Stimulated activated memory B cell treated with anti-CD40 and anti-IgM and Interleukin-4, amounts not matched to agents 10 μg/mL and 1 μg/mL and 100 μg/mL, for 72 hours (primary cell): ENCODE measurements around the gene PAX5.
A peak's percentile ranks its signal among the peaks of the same experiment; 100 is the strongest.

Experiments used
- ATAC-seq: fragments of 150-1000 bp; cut with Tn5 transposase; 2 replicates; pipeline ENCODE4 v1.10.0; 2021
- H3K27ac Mint-ChIP-seq: one replicate; pipeline ENCODE4 v1.8.0; 2022; ENCODE audit warnings: mild to moderate bottlenecking, mixed read lengths
- H3K27me3 Mint-ChIP-seq: one replicate; pipeline ENCODE4 v1.8.0; 2022; ENCODE audit warnings: mixed read lengths
- H3K36me3 Mint-ChIP-seq: one replicate; pipeline ENCODE4 v1.8.0; 2022; ENCODE audit warnings: mixed read lengths
- H3K4me1 Mint-ChIP-seq: one replicate; pipeline ENCODE4 v1.8.0; 2022; ENCODE audit warnings: mixed read lengths
- H3K4me3 Mint-ChIP-seq: one replicate; pipeline ENCODE4 v1.8.0; 2022; ENCODE audit warnings: mild to moderate bottlenecking, moderate library complexity, mixed read lengths
- H3K9me3 Mint-ChIP-seq: one replicate; pipeline ENCODE4 v1.8.0; 2022; ENCODE audit warnings: mixed read lengths

The PAX5 gene

DNA sequence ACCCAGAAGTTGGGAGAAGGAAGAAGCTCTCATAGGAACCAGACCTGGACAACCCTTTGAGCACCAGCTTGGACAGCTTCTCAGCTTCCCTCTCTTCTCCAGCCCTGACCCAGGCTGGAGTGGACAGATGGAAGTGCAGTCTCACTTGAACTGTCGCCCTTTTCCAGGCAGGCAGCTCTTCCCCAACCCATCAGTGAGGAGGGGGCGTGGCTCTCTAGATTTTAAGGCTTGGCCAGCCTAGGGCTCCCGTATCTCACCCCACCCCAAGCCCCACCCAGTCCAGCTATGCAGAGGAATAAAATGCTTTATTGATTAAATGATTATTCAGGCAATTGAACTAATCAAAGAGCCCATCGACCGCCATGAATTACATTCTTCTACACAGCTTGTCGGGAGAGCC lies 2.2 kb downstream of the PAX5 start:
- H3K9me3 Mint-ChIP-seq, result no peaks in the 10 kb centered on the region
- peaks cover 74% of the 10 kb centered on the region for H3K4me1 Mint-ChIP-seq
- peak overlapping the region; percentile 92 for H3K4me3 Mint-ChIP-seq
- H3K27me3 Mint-ChIP-seq, result no peaks in the 10 kb centered on the region
- H3K36me3 Mint-ChIP-seq, result peaks cover 11% of the 10 kb centered on the region
- H3K27ac Mint-ChIP-seq, result peak overlapping the region; percentile 96
- ATAC-seq, result no peak

GRCh38 chr9:37031081-37031480 lies 3.0 kb downstream of the PAX5 start:
- H3K4me3 Mint-ChIP-seq, result peak overlapping the region; percentile 92
- H3K27ac Mint-ChIP-seq, result peak overlapping the region; percentile 96
- peaks cover 71% of the 10 kb centered on the region for H3K4me1 Mint-ChIP-seq
- ATAC-seq, result no peak
- H3K27me3 Mint-ChIP-seq, result no peaks in the 10 kb centered on the region
- no peaks in the 10 kb centered on the region for H3K9me3 Mint-ChIP-seq
- peaks cover 11% of the 10 kb centered on the region for H3K36me3 Mint-ChIP-seq

- ATAC-seq, result no peak
- H3K9me3 Mint-ChIP-seq, result no peaks in the 10 kb centered on the region
- peaks cover 70% of the 10 kb centered on the region for H3K4me1 Mint-ChIP-seq
- peak overlapping the region; percentile 96 for H3K27ac Mint-ChIP-seq
- H3K27me3 Mint-ChIP-seq, result no peaks in the 10 kb centered on the region
- peaks cover 12% of the 10 kb centered on the region for H3K36me3 Mint-ChIP-seq
- peak overlapping the region; percentile 92 for H3K4me3 Mint-ChIP-seq
Observed at GRCh38 chr9:37030611-37030939, 3.5 kb downstream of the PAX5 start.

DNA sequence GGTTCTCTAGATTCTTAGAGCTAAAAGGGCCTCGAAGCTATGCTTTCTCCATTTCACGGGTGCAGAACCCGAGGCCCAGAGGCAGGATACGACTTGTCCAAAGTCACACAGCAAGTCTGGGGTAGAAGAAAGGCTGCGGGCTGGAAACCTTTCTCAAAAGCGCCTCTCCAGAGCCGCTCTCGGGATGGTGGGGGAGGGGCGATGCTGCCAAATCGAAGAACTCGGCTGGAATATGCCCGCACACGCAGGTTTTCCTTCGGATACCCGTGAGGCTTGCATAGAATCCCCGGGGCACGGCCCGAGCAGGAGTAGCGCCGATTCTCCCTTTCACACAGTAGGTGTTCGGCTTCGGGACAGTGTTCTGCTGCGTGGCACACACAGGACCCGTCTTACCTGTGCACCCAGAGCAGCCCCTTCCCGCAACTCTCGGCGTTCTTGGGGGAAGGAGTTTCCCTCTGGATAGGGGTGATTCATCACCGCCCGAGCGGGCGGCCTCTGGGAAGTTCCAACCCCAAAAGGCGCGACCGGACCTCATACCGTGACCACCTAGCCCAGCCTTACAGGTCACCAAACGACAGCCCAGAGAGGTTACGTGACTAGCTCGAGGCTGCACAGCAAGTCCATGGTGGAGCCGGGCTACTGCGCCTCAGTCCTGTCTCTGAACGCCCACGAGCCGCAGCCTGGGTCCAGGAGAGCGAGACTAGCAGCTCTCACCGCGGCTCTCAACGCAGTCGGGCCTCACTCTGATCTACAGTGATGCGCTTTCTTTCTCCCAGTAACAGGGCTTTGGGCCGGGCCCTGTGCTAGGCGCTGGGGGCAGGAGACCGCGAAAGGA lies 4.1 kb downstream of the PAX5 start:
- peaks cover 65% of the 10 kb centered on the region for H3K4me1 Mint-ChIP-seq

DNA sequence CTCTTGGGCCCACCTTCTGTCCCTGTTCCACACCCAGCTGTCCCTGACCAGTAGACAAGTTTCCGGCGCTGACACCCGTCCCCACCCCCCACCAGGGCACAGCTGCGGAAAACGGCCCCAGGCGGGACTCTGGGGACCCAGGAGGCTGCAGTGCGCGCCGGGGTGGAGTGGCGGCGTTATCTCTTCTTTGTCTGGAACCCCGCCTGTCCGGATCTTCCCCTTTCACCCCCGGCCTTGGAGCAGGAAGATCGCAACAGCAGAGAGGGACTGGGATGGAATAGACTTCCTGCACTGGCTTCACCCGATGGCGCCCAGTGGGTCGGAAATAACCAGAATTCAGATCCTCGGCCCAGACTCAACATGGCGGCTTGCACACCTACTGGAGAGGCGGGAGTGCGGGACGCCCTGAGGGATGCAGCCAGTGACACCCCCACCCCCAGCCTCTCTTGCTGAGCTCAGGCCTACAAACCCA lies 4.7 kb downstream of the PAX5 start:
- H3K4me3 Mint-ChIP-seq, result peak overlapping the region; percentile 92
- ATAC-seq, result no peak
- peak overlapping the region; percentile 96 for H3K27ac Mint-ChIP-seq
- no peaks in the 10 kb centered on the region for H3K9me3 Mint-ChIP-seq
- H3K27me3 Mint-ChIP-seq, result no peaks in the 10 kb centered on the region
- peaks cover 22% of the 10 kb centered on the region for H3K36me3 Mint-ChIP-seq
- H3K4me1 Mint-ChIP-seq, result peaks cover 65% of the 10 kb centered on the region

More for the DNA sequence above, 4.1 kb downstream of the PAX5 start:
- H3K4me3 Mint-ChIP-seq, result peak overlapping the region; percentile 92
- H3K27ac Mint-ChIP-seq, result peak overlapping the region; percentile 96
- no peaks in the 10 kb centered on the region for H3K27me3 Mint-ChIP-seq
- H3K36me3 Mint-ChIP-seq, result peaks cover 16% of the 10 kb centered on the region
- no peak for ATAC-seq
- no peaks in the 10 kb centered on the region for H3K9me3 Mint-ChIP-seq

GRCh38 chr9:37028420-37029031 lies 5.5 kb downstream of the PAX5 start:
- Mint-ChIP-seq H3K36me3 (peaks cover 29% of the 10 kb centered on the region), H3K9me3 (no peaks in the 10 kb centered on the region), H3K27me3 (no peaks in the 10 kb centered on the region), H3K4me3 (peak overlapping the region; percentile 92), H3K27ac (peak overlapping the region; percentile 96), H3K4me1 (peaks cover 73% of the 10 kb centered on the region)
- no peak for ATAC-seq

- Mint-ChIP-seq H3K36me3 (peaks cover 36% of the 10 kb centered on the region), H3K4me3 (peak overlapping the region; percentile 92), H3K4me1 (peaks cover 79% of the 10 kb centered on the region), H3K27ac (peak overlapping the region; percentile 96), H3K27me3 (no peaks in the 10 kb centered on the region), H3K9me3 (no peaks in the 10 kb centered on the region)
- ATAC-seq, result peak; percentile 97
Observed at GRCh38 chr9:37027582-37028419, 6.3 kb downstream of the PAX5 start.

- H3K4me1 Mint-ChIP-seq, result peaks cover 79% of the 10 kb centered on the region
- H3K9me3 Mint-ChIP-seq, result no peaks in the 10 kb centered on the region
- H3K27ac Mint-ChIP-seq, result peak overlapping the region; percentile 96
- peak overlapping the region; percentile 92 for H3K4me3 Mint-ChIP-seq
- H3K36me3 Mint-ChIP-seq, result peaks cover 39% of the 10 kb centered on the region
- H3K27me3 Mint-ChIP-seq, result no peaks in the 10 kb centered on the region
- ATAC-seq, result peak; percentile 10
Observed at GRCh38 chr9:37026931-37027581, 7.0 kb downstream of the PAX5 start.

DNA sequence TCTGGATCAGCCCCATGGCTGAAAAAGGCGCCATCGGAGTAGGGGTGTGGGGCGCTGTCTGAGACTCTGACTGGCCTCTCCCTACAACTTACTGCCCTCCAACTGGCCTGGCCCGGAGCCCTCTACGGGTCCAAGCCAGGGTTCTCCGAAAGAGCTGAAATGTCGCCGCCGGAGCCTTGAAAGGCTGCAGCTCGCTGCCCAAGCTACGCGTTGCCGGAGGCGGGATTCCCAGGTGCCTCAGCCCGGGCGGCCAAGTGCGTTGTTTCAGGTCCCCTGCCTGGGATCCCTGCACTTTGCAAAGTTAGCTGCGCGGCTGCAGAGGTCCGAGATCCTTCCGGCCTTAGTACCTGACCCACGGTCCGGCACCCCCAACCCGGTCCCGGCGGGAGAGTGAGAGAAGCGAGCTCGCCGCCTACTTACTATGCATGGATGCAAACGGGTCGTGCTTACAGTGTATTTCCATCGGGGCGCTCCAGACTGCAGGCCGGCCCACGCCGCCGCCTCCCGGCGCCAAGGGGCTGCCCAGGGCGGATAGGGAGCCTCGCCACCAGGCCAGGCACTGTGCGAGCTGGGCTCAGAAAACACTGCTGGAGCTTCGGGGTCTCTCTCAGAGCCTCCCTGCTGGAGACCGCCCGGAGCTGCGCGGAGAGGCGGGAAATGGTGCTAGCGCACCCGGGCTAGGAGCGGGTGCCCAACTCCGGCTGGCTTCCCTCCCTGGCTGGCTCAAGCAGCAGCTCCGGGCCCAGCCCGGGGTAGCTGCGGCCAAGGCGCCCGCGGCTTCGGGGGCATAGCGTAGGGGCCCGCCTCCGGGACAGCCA lies 7.7 kb downstream of the PAX5 start:
- peaks cover 79% of the 10 kb centered on the region for H3K4me1 Mint-ChIP-seq
- ATAC-seq, result no peak
- H3K27me3 Mint-ChIP-seq, result no peaks in the 10 kb centered on the region
- no peaks in the 10 kb centered on the region for H3K9me3 Mint-ChIP-seq
- H3K4me3 Mint-ChIP-seq, result peak overlapping the region; percentile 92
- peaks cover 39% of the 10 kb centered on the region for H3K36me3 Mint-ChIP-seq
- peak overlapping the region; percentile 96 for H3K27ac Mint-ChIP-seq

GRCh38 chr9:37025823-37026112 lies 8.3 kb downstream of the PAX5 start:
- Mint-ChIP-seq H3K4me3 (peak overlapping the region; percentile 92), H3K9me3 (no peaks in the 10 kb centered on the region), H3K4me1 (peaks cover 79% of the 10 kb centered on the region), H3K27ac (peak overlapping the region; percentile 96), H3K36me3 (peaks cover 39% of the 10 kb centered on the region), H3K27me3 (no peaks in the 10 kb centered on the region)
- no peak for ATAC-seq

DNA sequence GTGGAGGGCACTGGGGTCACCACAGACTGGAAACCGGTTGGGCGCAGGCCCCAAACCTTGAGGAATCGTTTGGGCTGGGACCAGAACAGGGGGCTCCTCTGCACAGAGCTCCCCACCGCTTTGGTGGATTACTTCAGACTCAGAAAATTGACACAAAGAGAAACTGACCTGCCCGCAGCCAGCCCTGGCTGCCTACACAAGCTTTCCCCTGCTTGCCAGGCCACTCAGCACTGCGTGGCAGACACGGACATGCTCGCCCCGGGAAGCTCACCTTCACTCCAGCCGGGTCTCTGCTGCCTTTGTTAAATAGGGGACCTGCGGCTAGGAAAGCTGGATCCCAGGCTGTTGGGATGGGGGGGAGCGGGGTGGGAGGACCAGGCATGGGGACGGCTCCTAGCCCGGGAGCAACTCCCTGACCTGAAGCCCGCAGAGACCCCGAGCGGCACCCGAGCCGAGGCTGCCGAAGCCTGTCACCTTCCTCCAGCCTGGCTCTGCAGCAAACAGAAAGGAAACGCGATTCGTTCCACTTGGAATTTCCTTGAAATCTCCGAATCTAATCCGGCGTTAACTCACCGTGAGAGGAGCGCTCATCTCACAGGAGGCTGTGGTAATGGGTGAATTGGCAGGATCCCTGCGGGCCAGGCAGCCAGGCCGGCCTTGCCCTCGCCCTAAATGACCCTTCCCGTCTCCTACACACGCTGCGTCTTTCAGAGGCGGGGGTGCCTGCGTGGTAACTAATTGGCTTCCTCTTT lies 8.8 kb downstream of the PAX5 start:
- Mint-ChIP-seq H3K4me1 (peaks cover 79% of the 10 kb centered on the region), H3K4me3 (peak overlapping the region; percentile 92), H3K27ac (peak overlapping the region; percentile 96), H3K9me3 (no peaks in the 10 kb centered on the region), H3K27me3 (no peaks in the 10 kb centered on the region), H3K36me3 (peaks cover 43% of the 10 kb centered on the region)
- no peak for ATAC-seq

DNA sequence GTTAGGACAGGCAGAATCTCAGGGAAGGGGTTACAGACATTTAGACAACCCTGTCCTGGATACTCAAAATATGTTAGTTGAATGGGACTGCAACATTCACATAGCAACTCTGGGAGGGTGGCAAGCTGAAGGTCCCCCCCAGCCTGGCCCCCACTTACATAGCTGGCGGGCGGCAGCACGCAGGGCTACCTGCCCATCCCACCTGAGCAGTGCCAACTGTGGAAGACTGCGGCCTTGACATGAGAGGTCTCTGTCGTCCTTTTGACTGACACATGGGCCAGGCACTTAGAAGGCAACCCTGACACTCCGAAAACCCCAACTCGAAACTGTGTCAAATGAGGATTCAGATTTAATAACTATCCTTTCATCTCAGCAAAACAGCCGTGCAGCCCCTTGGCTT lies 16.5 kb downstream of the PAX5 start:
- Mint-ChIP-seq H3K36me3 (peaks cover 65% of the 10 kb centered on the region), H3K27me3 (no peaks in the 10 kb centered on the region), H3K9me3 (no peaks in the 10 kb centered on the region), H3K27ac (peak overlapping the region; percentile 96), H3K4me3 (peak overlapping the region; percentile 40), H3K4me1 (peaks cover 89% of the 10 kb centered on the region)
- ATAC-seq, result no peak

- H3K9me3 Mint-ChIP-seq, result no peaks in the 10 kb centered on the region
- H3K4me1 Mint-ChIP-seq, result peaks cover 83% of the 10 kb centered on the region
- peak; percentile 44 for ATAC-seq
- H3K36me3 Mint-ChIP-seq, result peaks cover 69% of the 10 kb centered on the region
- peak overlapping the region; percentile 90 for H3K27ac Mint-ChIP-seq
- no peaks in the 10 kb centered on the region for H3K27me3 Mint-ChIP-seq
- H3K4me3 Mint-ChIP-seq, result peak overlapping the region; percentile 45
Observed at GRCh38 chr9:37011530-37011929, 22.5 kb downstream of the PAX5 start.

DNA sequence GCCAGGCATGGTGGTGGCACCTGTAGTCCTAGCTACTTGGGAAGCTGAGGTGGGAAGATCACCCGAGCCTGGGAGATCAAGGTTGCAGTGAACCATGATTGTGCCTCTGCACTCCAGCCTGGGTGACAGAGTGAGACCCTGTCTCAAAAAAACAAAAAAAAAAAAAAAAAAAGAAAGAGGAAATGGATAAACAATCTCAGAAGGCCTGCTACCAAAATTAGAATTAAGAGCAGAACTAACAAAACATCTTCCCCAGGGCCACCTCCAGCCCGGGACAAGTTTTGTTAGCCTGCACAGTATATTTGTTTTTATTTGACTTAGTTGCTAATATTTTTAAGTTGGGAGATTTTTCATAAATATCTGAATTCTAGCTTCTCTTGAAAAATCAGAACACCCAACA lies 23.1 kb downstream of the PAX5 start:
- Mint-ChIP-seq H3K4me3 (peak overlapping the region; percentile 69), H3K27me3 (no peaks in the 10 kb centered on the region), H3K9me3 (no peaks in the 10 kb centered on the region), H3K4me1 (peaks cover 83% of the 10 kb centered on the region), H3K36me3 (peaks cover 66% of the 10 kb centered on the region), H3K27ac (peak overlapping the region; percentile 90)
- ATAC-seq, result no peak
